ENCODE results near the gene RFX5. TPM values are rescaled to one million over a fixed set of nuclear protein-coding genes. Genes with fewer than 3 reads are reported as not detected.
"Not testable (repeated sequence)": the region's sequence is repeated elsewhere in the genome, so short reads cannot be mapped to it uniquely, and the experiment has no call there.

RFX5 gene
- total RNA-seq, 1 donor from 2014 or later = 29.2 TPM

- no peak for DNase-seq (ENCODE audit: low spot score)
Observed at GRCh38 chr1:151362308-151363155, 15.5 kb upstream of the RFX5 start.

- DNase-seq (ENCODE audit: low spot score) = no peak
Observed at GRCh38 chr1:151361883-151362282, 14.8 kb upstream of the RFX5 start.

GRCh38 chr1:151356696-151357095, 9.6 kb upstream of the RFX5 start:
- no peak for DNase-seq (ENCODE audit: low spot score)

- no peak for DNase-seq (ENCODE audit: low spot score)
Observed at GRCh38 chr1:151352021-151352718, 5.1 kb upstream of the RFX5 start.

- DNase-seq (ENCODE audit: low spot score) = not testable (repeated sequence)
Observed at GRCh38 chr1:151350323-151350722, 3.3 kb upstream of the RFX5 start.

GRCh38 chr1:151347523-151348246, 633 bp upstream of the RFX5 start:
- no peak for DNase-seq (ENCODE audit: low spot score)

GRCh38 chr1:151346082-151346768, 827 bp downstream of the RFX5 start:
- DNase-seq (ENCODE audit: low spot score) = no peak

GRCh38 chr1:151344291-151344690, 2.8 kb downstream of the RFX5 start:
- DNase-seq (ENCODE audit: low spot score) = no peak

- no peak for DNase-seq (ENCODE audit: low spot score)
Observed at GRCh38 chr1:151343587-151343986, 3.5 kb downstream of the RFX5 start.

- DNase-seq (ENCODE audit: low spot score) = no peak
Observed at GRCh38 chr1:151342569-151342968, 4.5 kb downstream of the RFX5 start.

GRCh38 chr1:151342021-151342420, 5.0 kb downstream of the RFX5 start:
- DNase-seq (ENCODE audit: low spot score) = no peak

GRCh38 chr1:151340870-151341754, 5.9 kb downstream of the RFX5 start:
- DNase-seq (ENCODE audit: low spot score) = no peak

GRCh38 chr1:151336556-151336955, 10.5 kb downstream of the RFX5 start:
- DNase-seq (ENCODE audit: low spot score) = no peak

- DNase-seq (ENCODE audit: low spot score) = no peak
Observed at GRCh38 chr1:151334822-151335221, 12.2 kb downstream of the RFX5 start.

GRCh38 chr1:151327903-151328674, 19.0 kb downstream of the RFX5 start:
- DNase-seq (ENCODE audit: low spot score) = no peak

- DNase-seq (ENCODE audit: low spot score) = no peak
Observed at GRCh38 chr1:151327223-151327902, 19.7 kb downstream of the RFX5 start, which contains the start of gene PI4KB. TSS of gene PI4KB (minus strand) at chr1:151327416. CDS start at chr1:151316481, 10,935 bp downstream.

GRCh38 chr1:151326619-151327222, 20.3 kb downstream of the RFX5 start:
- no peak for DNase-seq (ENCODE audit: low spot score)

Data from mesenteric fat pad (tissue), 1 donor.